Ascending aorta (tissue), 2 donors: Measurements from ENCODE around the gene IRAK3. TPM values are rescaled to one million over a fixed set of nuclear protein-coding genes. Genes with fewer than 3 reads are reported as not detected.

Experiments
- DNase-seq, 2 donors: peaks; one replicate each; pipeline ENCODE4 v3.0.0-alpha.2; 2019; ENCODE audit warnings: low spot score in 2 of 2
- H3K27ac ChIP-seq, 2 donors: fragments of 200-600 bp; sonication (generic); one replicate each; pipeline ENCODE4 v1.5.1; 2016 to 2017; ENCODE audit warnings: mild to moderate bottlenecking in 1 of 2
- H3K27me3 ChIP-seq: fragments of 200-600 bp; sonication (generic); one replicate; pipeline ENCODE4 v1.5.1; 2017
- H3K36me3 ChIP-seq, 2 donors: fragments of 200-600 bp; sonication (generic); one replicate each; pipeline ENCODE4 v1.5.1; 2016
- H3K4me1 ChIP-seq, 2 donors: fragments of 200-600 bp; sonication (generic); one replicate each; pipeline ENCODE4 v1.5.1; 2016 to 2017; ENCODE audit warnings: mild to moderate bottlenecking in 1 of 2
- H3K4me3 ChIP-seq, 2 donors: fragments of 200-600 bp; sonication (generic); one replicate each; pipeline ENCODE4 v1.5.1; 2016 to 2017; ENCODE audit warnings: mild to moderate bottlenecking in 1 of 2
- H3K9me3 ChIP-seq, 2 donors: fragments of 200-600 bp; sonication (generic); one replicate each; pipeline ENCODE4 v1.5.1; 2016
- intact Hi-C: fragments of 100-400 bp; cut with DNase I; formaldehyde crosslinking; loops from one replicate; pipeline ENCODE4 v1.15.1; 2023
- total RNA-seq: library from RNA; depleted of rRNA; stranded (reverse); fragments of >200 nt; gene quantifications from one replicate; pipeline ENCODE4 v1.1.0, GENCODE V29; 2016
- TF ChIP-seq, protein P1 (sequence below), 3 experiments: fragments of 200-600 bp in 2 of 3; fragments of 450-650 bp in 1 of 3; sonication (generic) in 2 of 3; IDR thresholded peaks; one replicate each; pipeline ENCODE4 v1.5.1; 2016 to 2019; ENCODE audit warnings: antibody characterized with exemption in 3 of 3, mild to moderate bottlenecking in 1 of 3, moderate library complexity in 1 of 3

Gene IRAK3
- total RNA-seq, 1 donor from 2014 or later, result 35.9 TPM

DNA sequence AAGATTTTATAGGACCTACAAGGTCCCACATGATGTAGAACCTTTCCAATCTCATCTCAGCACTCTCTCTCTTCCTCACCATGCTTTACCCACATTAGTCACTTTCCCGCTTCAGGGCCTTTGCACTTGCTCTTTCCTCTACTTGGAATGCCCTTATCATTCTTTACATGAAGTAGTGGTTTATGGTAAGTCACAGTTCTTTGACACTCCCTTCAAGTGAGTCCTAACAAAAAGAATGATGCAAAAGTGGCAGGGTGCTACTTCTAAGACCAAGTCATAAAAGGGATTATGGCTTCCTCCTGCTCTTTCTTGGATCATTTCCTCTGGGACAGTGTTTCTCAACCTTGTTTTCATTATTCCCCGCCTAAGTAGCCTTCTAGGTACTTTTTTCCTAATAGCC is 32.4 kb upstream of the IRAK3 start:
- no peak for DNase-seq
- Histone ChIP-seq H3K9me3 (no peaks in the 10 kb centered on the region), H3K4me3 (no peak overlapping the region), H3K4me1 (no peaks in the 10 kb centered on the region), H3K27me3 (no peaks in the 10 kb centered on the region), H3K36me3 (peaks cover 7 to 16% of the 10 kb centered on the region in 2 donors), H3K27ac (no peak overlapping the region)
- intact Hi-C loops, result no loop called here
- TF ChIP-seq, protein P1, sequence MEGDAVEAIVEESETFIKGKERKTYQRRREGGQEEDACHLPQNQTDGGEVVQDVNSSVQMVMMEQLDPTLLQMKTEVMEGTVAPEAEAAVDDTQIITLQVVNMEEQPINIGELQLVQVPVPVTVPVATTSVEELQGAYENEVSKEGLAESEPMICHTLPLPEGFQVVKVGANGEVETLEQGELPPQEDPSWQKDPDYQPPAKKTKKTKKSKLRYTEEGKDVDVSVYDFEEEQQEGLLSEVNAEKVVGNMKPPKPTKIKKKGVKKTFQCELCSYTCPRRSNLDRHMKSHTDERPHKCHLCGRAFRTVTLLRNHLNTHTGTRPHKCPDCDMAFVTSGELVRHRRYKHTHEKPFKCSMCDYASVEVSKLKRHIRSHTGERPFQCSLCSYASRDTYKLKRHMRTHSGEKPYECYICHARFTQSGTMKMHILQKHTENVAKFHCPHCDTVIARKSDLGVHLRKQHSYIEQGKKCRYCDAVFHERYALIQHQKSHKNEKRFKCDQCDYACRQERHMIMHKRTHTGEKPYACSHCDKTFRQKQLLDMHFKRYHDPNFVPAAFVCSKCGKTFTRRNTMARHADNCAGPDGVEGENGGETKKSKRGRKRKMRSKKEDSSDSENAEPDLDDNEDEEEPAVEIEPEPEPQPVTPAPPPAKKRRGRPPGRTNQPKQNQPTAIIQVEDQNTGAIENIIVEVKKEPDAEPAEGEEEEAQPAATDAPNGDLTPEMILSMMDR (IDR thresholded peaks at IDR 0.05), result no peak

DNA sequence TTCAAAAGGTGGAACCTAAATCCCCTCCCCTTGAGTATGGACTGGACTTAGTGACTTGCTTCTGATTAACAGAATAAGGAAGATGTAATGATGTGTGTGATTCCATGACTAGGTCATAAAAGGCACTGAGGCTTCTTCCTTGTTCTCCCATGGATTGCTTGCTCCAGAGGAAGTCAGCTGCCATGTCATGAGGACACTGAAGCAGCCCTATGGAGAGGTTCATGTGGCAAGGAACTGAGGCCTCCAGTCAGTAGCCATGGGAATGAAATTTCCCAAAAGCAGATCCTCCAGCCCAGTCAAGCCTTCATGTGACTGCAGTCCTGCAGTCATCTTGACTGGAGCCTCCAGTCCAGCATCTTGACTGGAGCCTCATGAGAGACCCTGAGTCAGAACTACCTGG is 29.9 kb upstream of the IRAK3 start:
- Histone ChIP-seq H3K4me3 (no peak overlapping the region), H3K36me3 (peaks cover 7 to 16% of the 10 kb centered on the region in 2 donors), H3K27me3 (no peaks in the 10 kb centered on the region), H3K27ac (no peak overlapping the region), H3K4me1 (no peaks in the 10 kb centered on the region), H3K9me3 (no peaks in the 10 kb centered on the region)
- TF ChIP-seq, protein P1 (IDR thresholded peaks at IDR 0.05), result no peak
- DNase-seq, result no peak
- intact Hi-C loops, result no loop called here

DNA sequence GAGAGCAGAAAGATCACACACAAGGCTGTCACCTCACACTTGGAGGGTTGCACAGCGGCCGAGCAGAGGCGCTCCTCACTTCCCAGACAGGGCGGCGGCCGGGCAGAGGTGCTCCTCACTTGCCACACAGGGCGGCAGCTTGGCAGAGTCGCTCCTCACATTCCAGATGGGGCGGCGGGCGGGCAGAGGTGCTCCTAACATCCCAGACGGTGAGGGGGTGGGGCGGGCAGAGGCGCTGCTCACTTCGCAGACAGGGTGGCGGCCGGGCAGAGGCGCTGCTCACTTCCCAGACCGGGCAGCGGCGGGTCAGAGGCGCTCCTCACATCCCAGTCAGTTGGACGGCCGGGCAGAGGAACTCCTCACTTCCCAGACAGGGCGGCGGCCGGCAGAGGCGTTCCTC is 28.3 kb upstream of the IRAK3 start:
- Histone ChIP-seq H3K27ac (no peak overlapping the region), H3K9me3 (peaks cover 0 to 6% of the 10 kb centered on the region in 2 donors), H3K27me3 (no peaks in the 10 kb centered on the region), H3K4me1 (no peaks in the 10 kb centered on the region), H3K36me3 (peaks cover 7 to 16% of the 10 kb centered on the region in 2 donors), H3K4me3 (no peak overlapping the region)
- DNase-seq, result no peak
- TF ChIP-seq, protein P1 (IDR thresholded peaks at IDR 0.05), result no peak
- intact Hi-C loops, result no loop called here

DNA sequence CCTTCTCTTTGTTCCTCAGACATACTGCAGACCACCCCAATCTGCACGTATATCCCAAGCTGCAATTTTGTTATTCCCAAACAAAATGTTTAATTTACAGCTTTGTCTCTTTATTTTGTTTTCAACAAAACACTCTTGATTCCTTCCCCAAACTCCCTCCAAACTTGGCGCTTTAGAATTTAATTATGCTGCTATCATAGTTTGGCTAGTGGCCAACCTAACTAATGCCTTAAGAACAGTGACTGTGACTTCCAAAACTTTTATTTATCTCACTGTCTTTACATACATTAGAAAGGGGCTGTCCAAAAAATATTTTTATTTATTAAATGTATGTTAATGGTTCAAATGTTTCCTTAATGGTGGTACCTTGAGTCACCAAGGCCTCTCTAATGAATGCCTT is 26.3 kb upstream of the IRAK3 start:
- Histone ChIP-seq H3K27me3 (no peaks in the 10 kb centered on the region), H3K4me3 (no peak overlapping the region), H3K9me3 (peaks cover 0 to 6% of the 10 kb centered on the region in 2 donors), H3K36me3 (peaks cover 13 to 16% of the 10 kb centered on the region in 2 donors), H3K27ac (no peak overlapping the region), H3K4me1 (peaks cover 0 to 1% of the 10 kb centered on the region in 2 donors)
- TF ChIP-seq, protein P1 (IDR thresholded peaks at IDR 0.05), result no peak
- intact Hi-C loops, result no loop called here
- no peak for DNase-seq

DNA sequence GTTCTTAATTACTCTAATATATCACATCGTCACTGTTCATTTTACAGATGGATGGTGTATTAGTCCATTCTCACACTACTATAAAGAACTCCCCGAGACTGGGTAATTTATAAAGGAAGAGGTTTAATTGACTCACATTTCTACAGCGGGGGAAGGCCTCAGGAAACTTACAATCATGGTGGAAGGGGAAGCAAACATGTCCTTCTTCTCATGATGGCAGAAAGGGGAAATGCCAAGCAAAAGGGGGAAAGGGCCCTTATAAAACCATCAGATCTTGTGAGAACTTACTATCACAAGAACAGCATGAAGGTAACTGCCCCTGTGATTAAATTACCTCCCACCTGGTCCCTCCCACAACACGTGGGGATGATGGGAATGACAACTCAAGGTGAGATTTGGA is 25.7 kb upstream of the IRAK3 start:
- Histone ChIP-seq H3K27me3 (no peaks in the 10 kb centered on the region), H3K4me3 (no peak overlapping the region), H3K9me3 (peaks cover 0 to 6% of the 10 kb centered on the region in 2 donors), H3K4me1 (peaks cover 0 to 7% of the 10 kb centered on the region in 2 donors), H3K27ac (no peak overlapping the region), H3K36me3 (peaks cover 13 to 16% of the 10 kb centered on the region in 2 donors)
- intact Hi-C loops, result no loop called here
- TF ChIP-seq, protein P1 (IDR thresholded peaks at IDR 0.05), result no peak
- no peak for DNase-seq

DNA sequence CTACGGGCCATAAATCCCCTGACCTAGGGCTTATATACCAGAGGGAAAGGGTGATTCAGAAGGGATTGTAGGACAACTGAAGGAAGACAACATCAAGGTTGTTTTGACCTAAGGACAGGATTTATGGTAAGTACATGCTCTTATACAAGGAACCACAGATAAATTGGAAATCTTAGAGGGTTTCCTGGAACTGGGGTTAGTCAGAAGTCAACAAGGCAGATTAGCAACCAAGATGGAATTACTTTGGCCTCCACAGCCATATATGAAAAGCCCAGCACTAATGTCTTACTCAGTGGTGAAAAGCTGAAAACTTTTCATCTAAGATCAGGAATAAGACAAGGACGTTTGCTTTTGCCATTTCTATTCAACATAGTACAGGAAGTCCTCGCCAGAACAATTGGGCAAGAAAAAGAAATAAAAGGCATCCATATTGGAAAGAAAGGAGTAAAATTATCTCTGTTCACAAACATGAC is 24.6 kb upstream of the IRAK3 start:
- TF ChIP-seq, protein P1 (IDR thresholded peaks at IDR 0.05), result no peak
- intact Hi-C loops, result no loop called here
- peaks cover 0 to 9% of the 10 kb centered on the region in 2 donors for H3K4me1 ChIP-seq
- no peaks in the 10 kb centered on the region for H3K27me3 ChIP-seq
- H3K4me3 ChIP-seq, result no peak overlapping the region
- H3K36me3 ChIP-seq, result peaks cover 11 to 13% of the 10 kb centered on the region in 2 donors
- H3K27ac ChIP-seq, result no peak overlapping the region
- DNase-seq, result no peak
- H3K9me3 ChIP-seq, result peaks cover 0 to 6% of the 10 kb centered on the region in 2 donors
